ENCODE data around the gene EBNA1BP2.
A peak's percentile ranks its signal among the peaks of the same experiment; 100 is the strongest.

Gene EBNA1BP2

GRCh38 chr1:43129426-43129825 is 42.7 kb downstream of the EBNA1BP2 start:
- H4K20me1 ChIP-seq (ENCODE audit: insufficient read depth, low read length, poor library complexity, severe bottlenecking): no peaks in the 10 kb centered on the region
- no peak overlapping the region for H2AFZ ChIP-seq (ENCODE audit: low read length)
- no peaks in the 10 kb centered on the region for H3K36me3 ChIP-seq (ENCODE audit: insufficient read depth, low read length)
- no peak for TF ChIP-seq EZH2phosphoT487 (IDR thresholded peaks at IDR 0.05; ENCODE audit: borderline replicate concordance)
- no peak for TF ChIP-seq CTCF (conservative IDR thresholded peaks at IDR 0.05; ENCODE audit: low read length)
- no peaks in the 10 kb centered on the region for H3K79me2 ChIP-seq (ENCODE audit: insufficient read depth, low read length)
- H3K9ac ChIP-seq (ENCODE audit: low read depth, low read length, poor library complexity, severe bottlenecking): no peak overlapping the region
- H3K4me1 ChIP-seq (ENCODE audit: insufficient read depth, low read length, poor library complexity, severe bottlenecking): no peaks in the 10 kb centered on the region
- H3K27me3 ChIP-seq (ENCODE audit: insufficient read depth, low read length, poor library complexity, severe bottlenecking): no peaks in the 10 kb centered on the region
- no peak overlapping the region for H3K4me2 ChIP-seq (ENCODE audit: low read depth, low read length, poor library complexity, severe bottlenecking)
- H3K9me2 ChIP-seq (replicated peaks; ENCODE audit: low read depth, low read length): no peaks in the 10 kb centered on the region
- H3K9me3 ChIP-seq (ENCODE audit: insufficient read depth, low read depth, low read length): no peaks in the 10 kb centered on the region
- no peak overlapping the region for H3K4me3 ChIP-seq (ENCODE audit: low read length, poor library complexity, severe bottlenecking)
- H3F3A ChIP-seq (ENCODE audit: low read depth): no peaks in the 10 kb centered on the region

- Histone ChIP-seq H3K9me2 (replicated peaks; ENCODE audit: low read depth, low read length) (no peaks in the 10 kb centered on the region), H3K9ac (ENCODE audit: low read depth, low read length, poor library complexity, severe bottlenecking) (no peak overlapping the region), H3K4me1 (ENCODE audit: insufficient read depth, low read length, poor library complexity, severe bottlenecking) (no peaks in the 10 kb centered on the region), H3K9me3 (ENCODE audit: insufficient read depth, low read depth, low read length) (no peaks in the 10 kb centered on the region), H3K4me3 (ENCODE audit: low read length, poor library complexity, severe bottlenecking) (no peak overlapping the region), H3K79me2 (ENCODE audit: insufficient read depth, low read length) (no peaks in the 10 kb centered on the region), H3K27me3 (ENCODE audit: insufficient read depth, low read length, poor library complexity, severe bottlenecking) (no peaks in the 10 kb centered on the region), H3F3A (ENCODE audit: low read depth) (no peaks in the 10 kb centered on the region), H2AFZ (ENCODE audit: low read length) (no peak overlapping the region), H4K20me1 (ENCODE audit: insufficient read depth, low read length, poor library complexity, severe bottlenecking) (no peaks in the 10 kb centered on the region), H3K36me3 (ENCODE audit: insufficient read depth, low read length) (no peaks in the 10 kb centered on the region), H3K4me2 (ENCODE audit: low read depth, low read length, poor library complexity, severe bottlenecking) (no peak overlapping the region)
- TF ChIP-seq CTCF (conservative IDR thresholded peaks at IDR 0.05; ENCODE audit: low read length): no peak
- TF ChIP-seq EZH2phosphoT487 (IDR thresholded peaks at IDR 0.05; ENCODE audit: borderline replicate concordance): no peak
Measured at GRCh38 chr1:43128816-43129215, 43.3 kb downstream of the EBNA1BP2 start.

- peak overlapping the region; percentile 23; the same call in 1 of the 2 replicates for H2AFZ ChIP-seq (ENCODE audit: low read length)
- TF ChIP-seq CTCF (conservative IDR thresholded peaks at IDR 0.05; ENCODE audit: low read length) (no peak), EZH2phosphoT487 (IDR thresholded peaks at IDR 0.05; ENCODE audit: borderline replicate concordance) (no peak)
Measured at GRCh38 chr1:43123031-43123430, 49.1 kb downstream of the EBNA1BP2 start.

More at GRCh38 chr1:43123031-43123430, 49.1 kb downstream of the EBNA1BP2 start:
- H3K36me3 ChIP-seq (ENCODE audit: insufficient read depth, low read length): no peaks in the 10 kb centered on the region
- H3K9me3 ChIP-seq (ENCODE audit: insufficient read depth, low read depth, low read length): no peaks in the 10 kb centered on the region
- no peaks in the 10 kb centered on the region for H3F3A ChIP-seq (ENCODE audit: low read depth)
- no peaks in the 10 kb centered on the region for H3K79me2 ChIP-seq (ENCODE audit: insufficient read depth, low read length)
- H3K4me1 ChIP-seq (ENCODE audit: insufficient read depth, low read length, poor library complexity, severe bottlenecking): no peaks in the 10 kb centered on the region
- H4K20me1 ChIP-seq (ENCODE audit: insufficient read depth, low read length, poor library complexity, severe bottlenecking): no peaks in the 10 kb centered on the region
- no peak overlapping the region for H3K4me2 ChIP-seq (ENCODE audit: low read depth, low read length, poor library complexity, severe bottlenecking)
- H3K4me3 ChIP-seq (ENCODE audit: low read length, poor library complexity, severe bottlenecking): no peak overlapping the region
- no peak overlapping the region for H3K9ac ChIP-seq (ENCODE audit: low read depth, low read length, poor library complexity, severe bottlenecking)
- no peaks in the 10 kb centered on the region for H3K9me2 ChIP-seq (replicated peaks; ENCODE audit: low read depth, low read length)
- H3K27me3 ChIP-seq (ENCODE audit: insufficient read depth, low read length, poor library complexity, severe bottlenecking): no peaks in the 10 kb centered on the region

Measured in Loucy (cell line).